Breast epithelium (tissue), 4 donors: ENCODE data around the gene PCP4. TPM values are rescaled to one million over a fixed set of nuclear protein-coding genes. Genes with fewer than 3 reads are reported as not detected.

Experiments used
- DNase-seq, 2 donors: peaks; one replicate each; pipeline ENCODE4 v3.0.0-alpha.2; 2019; ENCODE audit warnings: low spot score in 2 of 2
- H3K27ac ChIP-seq, 2 donors: fragments of 200-600 bp; sonication (generic) in 1 of 2; one replicate each; pipeline ENCODE4 v1.5.1; 2016 to 2019; ENCODE audit warnings: mild to moderate bottlenecking in 1 of 2
- H3K27me3 ChIP-seq, 2 donors: fragments of 200-600 bp; sonication (generic) in 1 of 2; one replicate each; pipeline versions ENCODE4 v1.5.1 to v1.6.0; 2017 to 2019; ENCODE audit warnings: control low read depth in 1 of 2, mild to moderate bottlenecking in 1 of 2
- H3K36me3 ChIP-seq: fragments of 200-600 bp; one replicate; pipeline ENCODE4 v1.5.1; 2019
- H3K4me1 ChIP-seq, 2 donors: fragments of 200-600 bp; sonication (generic); one replicate each; pipeline ENCODE4 v1.5.1; 2016 to 2019; ENCODE audit warnings: control low read depth in 1 of 2
- H3K4me3 ChIP-seq, 3 donors: fragments of 200-600 bp; sonication (generic); 1 replicate in 2 of 3; 2 replicates in 1 of 3; pipeline ENCODE4 v1.5.1; 2016 to 2019; ENCODE audit warnings: mild to moderate bottlenecking in 3 of 3, moderate library complexity in 2 of 3
- H3K9me3 ChIP-seq, 2 donors: fragments of 200-600 bp; sonication (generic) in 1 of 2; one replicate each; pipeline ENCODE4 v1.5.1; 2016 to 2019; ENCODE audit warnings: control low read depth in 1 of 2
- POLR2A ChIP-seq: fragments of 450-650 bp; IDR thresholded peaks from one replicate; pipeline ENCODE4 v1.6.1; 2016; ENCODE audit warnings: antibody characterized with exemption, mild to moderate bottlenecking, moderate library complexity
- POLR2AphosphoS5 ChIP-seq, 3 donors: sonication (generic); formaldehyde crosslinking; IDR thresholded peaks; one replicate each; pipeline ENCODE4 v1.6.1; 2017; ENCODE audit warnings: antibody characterized with exemption in 3 of 3
- intact Hi-C: fragments of 100-400 bp; cut with DNase I; formaldehyde crosslinking; loops from one replicate; pipeline ENCODE4 v1.15.1; 2023; ENCODE audit warnings: low total_unique reads
- total RNA-seq, 3 donors: library from RNA; depleted of rRNA; stranded (reverse); fragments of >200 nt; gene quantifications; one replicate each; pipeline ENCODE4 v1.1.0, GENCODE V29; 2016
- TF ChIP-seq, protein P1 (sequence below), 3 donors: fragments of 450-650 bp; IDR thresholded peaks; one replicate each; pipeline ENCODE4 v1.5.1; 2016 to 2017; ENCODE audit warnings: antibody characterized with exemption in 3 of 3, mild to moderate bottlenecking in 3 of 3, moderate library complexity in 3 of 3

The PCP4 gene
- total RNA-seq, 3 donors from 2014 or later = 2.3 TPM; not detected in 1

DNA sequence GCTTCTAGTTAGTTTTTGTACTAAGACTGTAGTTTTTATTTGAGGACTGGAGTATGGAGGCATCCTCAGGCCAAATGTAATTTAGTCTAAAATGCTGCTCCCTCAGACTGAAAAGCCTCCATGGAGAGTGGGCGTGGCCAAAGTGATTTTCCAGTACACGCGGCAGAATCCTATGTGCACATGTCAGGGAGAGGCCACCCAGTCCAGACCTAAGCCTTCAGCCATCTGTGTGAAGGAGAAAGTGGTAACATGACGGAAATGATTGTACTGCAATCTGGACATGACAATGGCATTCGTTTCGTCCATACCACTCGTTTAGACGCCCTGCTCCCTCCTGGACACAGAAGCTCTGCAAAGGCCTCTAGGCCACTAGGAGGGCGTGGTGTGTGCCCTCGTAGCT is 56.2 kb downstream of the PCP4 start:
- DNase-seq = no peak
- Histone ChIP-seq H3K36me3 (no peaks in the 10 kb centered on the region), H3K27ac (no peak overlapping the region), H3K27me3 (no peaks in the 10 kb centered on the region), H3K4me3 (no peak overlapping the region), H3K9me3 (no peaks in the 10 kb centered on the region), H3K4me1 (no peaks in the 10 kb centered on the region)
- intact Hi-C loops = no loop called here
- TF ChIP-seq POLR2AphosphoS5 (IDR thresholded peaks at IDR 0.05) (no peak), POLR2A (no peak)
- TF ChIP-seq, protein P1, sequence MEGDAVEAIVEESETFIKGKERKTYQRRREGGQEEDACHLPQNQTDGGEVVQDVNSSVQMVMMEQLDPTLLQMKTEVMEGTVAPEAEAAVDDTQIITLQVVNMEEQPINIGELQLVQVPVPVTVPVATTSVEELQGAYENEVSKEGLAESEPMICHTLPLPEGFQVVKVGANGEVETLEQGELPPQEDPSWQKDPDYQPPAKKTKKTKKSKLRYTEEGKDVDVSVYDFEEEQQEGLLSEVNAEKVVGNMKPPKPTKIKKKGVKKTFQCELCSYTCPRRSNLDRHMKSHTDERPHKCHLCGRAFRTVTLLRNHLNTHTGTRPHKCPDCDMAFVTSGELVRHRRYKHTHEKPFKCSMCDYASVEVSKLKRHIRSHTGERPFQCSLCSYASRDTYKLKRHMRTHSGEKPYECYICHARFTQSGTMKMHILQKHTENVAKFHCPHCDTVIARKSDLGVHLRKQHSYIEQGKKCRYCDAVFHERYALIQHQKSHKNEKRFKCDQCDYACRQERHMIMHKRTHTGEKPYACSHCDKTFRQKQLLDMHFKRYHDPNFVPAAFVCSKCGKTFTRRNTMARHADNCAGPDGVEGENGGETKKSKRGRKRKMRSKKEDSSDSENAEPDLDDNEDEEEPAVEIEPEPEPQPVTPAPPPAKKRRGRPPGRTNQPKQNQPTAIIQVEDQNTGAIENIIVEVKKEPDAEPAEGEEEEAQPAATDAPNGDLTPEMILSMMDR (IDR thresholded peaks at IDR 0.05) = no peak

DNA sequence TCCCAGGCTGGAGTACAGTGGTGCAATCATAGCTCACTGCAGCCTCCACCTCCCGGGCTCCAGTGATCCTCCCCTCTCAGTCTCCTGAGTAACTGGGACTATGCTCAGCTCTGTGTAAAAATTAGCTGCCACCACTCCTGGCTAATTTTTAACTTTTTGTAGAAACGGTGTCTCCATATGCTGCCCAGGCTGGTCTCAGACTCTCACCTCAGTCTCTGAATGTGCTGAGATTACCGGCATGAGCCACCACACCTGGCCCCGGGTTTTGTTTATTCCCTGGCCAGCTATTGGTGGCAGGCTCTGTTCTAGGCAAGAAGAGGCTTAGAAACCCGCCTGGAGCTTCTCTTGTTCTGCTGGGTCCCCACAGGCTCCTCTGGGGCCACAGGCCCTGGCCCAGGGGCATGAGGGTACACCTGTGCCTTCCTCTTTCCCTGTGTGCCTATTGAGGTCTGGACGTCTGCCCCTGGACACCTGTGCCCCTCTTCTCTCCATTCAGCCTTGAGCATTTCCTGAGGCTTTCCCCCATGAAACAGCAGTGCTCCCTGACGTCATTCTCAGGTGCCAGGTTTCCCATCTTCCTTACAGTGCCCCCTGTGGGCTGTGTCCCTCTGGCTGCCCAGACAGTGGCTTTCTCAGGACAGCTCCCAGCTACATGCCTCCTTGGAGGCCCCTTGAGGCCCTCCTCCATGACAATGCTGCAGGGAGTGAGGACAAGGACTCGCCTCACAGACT is 57.5 kb downstream of the PCP4 start:
- H3K4me1 ChIP-seq = no peaks in the 10 kb centered on the region
- no peaks in the 10 kb centered on the region for H3K36me3 ChIP-seq
- intact Hi-C loops = no loop called here
- no peak overlapping the region for H3K4me3 ChIP-seq
- H3K27ac ChIP-seq = no peak overlapping the region
- H3K27me3 ChIP-seq = no peaks in the 10 kb centered on the region
- no peaks in the 10 kb centered on the region for H3K9me3 ChIP-seq
- no peak for DNase-seq
- TF ChIP-seq POLR2A = no peak
- no peak for TF ChIP-seq POLR2AphosphoS5 (IDR thresholded peaks at IDR 0.05)
- TF ChIP-seq, protein P1 (IDR thresholded peaks at IDR 0.05) = no peak

DNA sequence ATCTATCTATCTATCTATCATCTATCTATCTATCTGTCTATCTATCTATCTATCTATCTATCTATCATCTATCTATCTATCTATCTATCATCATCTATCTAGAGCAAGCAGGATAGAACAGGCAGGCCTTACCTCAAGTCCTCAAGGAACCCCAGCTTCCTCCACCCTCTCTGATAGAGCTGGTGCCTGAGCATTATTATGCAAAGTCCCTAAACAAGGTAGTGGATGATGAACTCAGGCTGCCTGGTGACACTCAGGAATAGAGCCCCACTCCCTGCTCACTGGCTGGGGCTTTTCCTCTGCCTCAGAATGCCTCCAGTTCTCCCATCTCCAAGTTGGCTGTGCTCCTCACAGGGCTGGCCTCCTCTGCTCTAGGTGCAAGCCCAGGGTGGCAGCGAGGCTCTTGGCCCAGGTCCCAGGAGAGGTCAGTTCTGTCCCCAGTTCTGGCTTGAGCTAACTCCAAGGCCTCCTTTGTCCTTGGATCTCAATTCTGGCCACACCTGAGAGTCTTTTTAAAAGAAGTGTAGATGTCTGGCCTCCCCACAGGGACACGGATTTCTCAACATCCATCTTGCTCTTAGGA is 60.2 kb downstream of the PCP4 start:
- intact Hi-C loops = no loop called here

DNA sequence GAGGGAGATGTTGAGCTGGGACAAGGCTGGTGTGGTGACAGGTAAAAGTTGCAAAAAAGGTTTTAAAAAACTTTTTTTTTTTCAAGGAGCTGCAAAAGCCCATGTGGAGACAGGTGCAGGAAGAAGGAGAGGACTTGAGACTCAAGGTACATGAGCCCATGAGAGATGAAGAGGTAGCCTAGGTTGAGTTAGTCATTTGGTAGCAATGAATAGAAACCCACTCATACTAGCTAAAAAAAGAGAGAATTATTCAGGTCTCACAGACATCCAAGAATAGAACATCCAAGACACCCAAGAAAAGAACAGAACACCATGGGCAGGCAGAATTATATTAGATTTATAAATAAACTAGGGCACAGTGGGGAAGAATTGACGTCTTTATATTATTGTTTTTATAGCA is 65.1 kb downstream of the PCP4 start:
- H3K36me3 ChIP-seq = no peaks in the 10 kb centered on the region
- H3K4me1 ChIP-seq = no peaks in the 10 kb centered on the region
- intact Hi-C loops = no loop called here
- TF ChIP-seq POLR2AphosphoS5 (IDR thresholded peaks at IDR 0.05) (no peak), POLR2A (no peak)
- H3K27ac ChIP-seq = no peak overlapping the region
- no peak for DNase-seq
- peaks cover 0 to 4% of the 10 kb centered on the region in 2 donors for H3K27me3 ChIP-seq
- H3K4me3 ChIP-seq = no peak overlapping the region
- no peaks in the 10 kb centered on the region for H3K9me3 ChIP-seq

More for the DNA sequence above, 60.2 kb downstream of the PCP4 start:
- H3K4me1 ChIP-seq = no peaks in the 10 kb centered on the region
- no peaks in the 10 kb centered on the region for H3K9me3 ChIP-seq
- no peaks in the 10 kb centered on the region for H3K27me3 ChIP-seq
- DNase-seq = no peak
- no peak overlapping the region for H3K4me3 ChIP-seq
- TF ChIP-seq POLR2A = no peak
- TF ChIP-seq, protein P1 (IDR thresholded peaks at IDR 0.05) = no peak
- no peak for TF ChIP-seq POLR2AphosphoS5 (IDR thresholded peaks at IDR 0.05)
- H3K27ac ChIP-seq = no peak overlapping the region
- H3K36me3 ChIP-seq = no peaks in the 10 kb centered on the region

DNA sequence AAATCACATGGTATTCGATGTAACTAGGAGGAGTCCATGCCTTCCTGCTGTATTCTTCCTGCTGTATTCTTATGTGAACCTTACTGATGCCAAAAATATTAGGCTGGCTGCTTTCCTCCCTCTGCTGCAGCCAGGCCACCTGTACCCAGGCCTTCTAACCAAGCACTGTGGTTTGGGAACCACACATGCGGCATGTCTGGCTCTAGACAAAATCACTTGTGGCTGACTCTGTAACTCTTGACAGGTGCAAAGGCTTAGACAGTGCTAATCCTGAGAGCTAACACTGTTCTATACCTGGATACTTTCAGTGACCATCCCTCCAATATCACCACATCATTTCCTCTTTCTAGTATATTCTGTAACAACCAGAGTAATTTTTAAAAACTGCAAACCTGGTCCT is 67.7 kb downstream of the PCP4 start:
- no peaks in the 10 kb centered on the region for H3K4me1 ChIP-seq
- intact Hi-C loops = no loop called here

More for the DNA sequence above, 67.7 kb downstream of the PCP4 start:
- no peaks in the 10 kb centered on the region for H3K36me3 ChIP-seq
- no peak for DNase-seq
- TF ChIP-seq, protein P1 (IDR thresholded peaks at IDR 0.05) = no peak
- TF ChIP-seq POLR2AphosphoS5 (IDR thresholded peaks at IDR 0.05) = no peak
- TF ChIP-seq POLR2A = no peak
- peaks cover 0 to 4% of the 10 kb centered on the region in 2 donors for H3K27me3 ChIP-seq
- H3K4me3 ChIP-seq = no peak overlapping the region
- no peak overlapping the region for H3K27ac ChIP-seq
- H3K9me3 ChIP-seq = no peaks in the 10 kb centered on the region
